Keratinocyte (primary cell): ENCODE data around the gene CYP19A1. TPM values are rescaled to one million over a fixed set of nuclear protein-coding genes. Genes with fewer than 3 reads are reported as not detected.

Source experiments
- DNase-seq: peaks from one replicate; pipeline ENCODE4 v3.0.0-alpha.2; 2011; ENCODE audit warnings: low read depth, missing footprints, low spot score
- FAIRE-seq: peaks from 2 replicates; lab custom pipeline; 2011; peaks lifted over from hg19 to GRCh38; lab: Jason Lieb, UNC
- H2AFZ ChIP-seq: 2 replicates; pipeline ENCODE4 v1.6.0; 2012; ENCODE audit warnings: low read length, control low read depth, inconsistent platforms; ENCODE audit not compliant: control insufficient read depth
- H3K27ac ChIP-seq: 2 replicates; pipeline ENCODE4 v1.5.1; 2011; ENCODE audit warnings: low read length; ENCODE audit not compliant: control insufficient read depth, insufficient read depth
- H3K27me3 ChIP-seq: 3 replicates; pipeline ENCODE4 v1.6.0; 2011; ENCODE audit warnings: low read length; ENCODE audit not compliant: control insufficient read depth, insufficient read depth; ENCODE audit errors: extremely low read depth
- H3K36me3 ChIP-seq, 2 experiments: 2 replicates in 1 of 2; 3 replicates in 1 of 2; pipeline ENCODE4 v1.5.1; 2011; ENCODE audit warnings: low read length in 2 of 2, mild to moderate bottlenecking in 1 of 2; ENCODE audit not compliant: control insufficient read depth in 2 of 2, insufficient read depth in 2 of 2; ENCODE audit errors: extremely low read depth in 1 of 2
- H3K4me1 ChIP-seq: 3 replicates; pipeline ENCODE4 v1.5.1; 2011; ENCODE audit warnings: low read length; ENCODE audit not compliant: control insufficient read depth, insufficient read depth; ENCODE audit errors: extremely low read depth
- H3K4me2 ChIP-seq: 3 replicates; pipeline ENCODE4 v1.6.0; 2011; ENCODE audit warnings: low read depth, low read length; ENCODE audit not compliant: control insufficient read depth, insufficient read depth; ENCODE audit errors: extremely low read depth
- H3K4me3 ChIP-seq, 3 experiments: fragments of 200-600 bp in 1 of 3; sonication (generic) in 1 of 3; 2 replicates in 2 of 3; 3 replicates in 1 of 3; pipeline ENCODE4 v1.5.1; 2011 to 2016; ENCODE audit warnings: low read length in 3 of 3, mild to moderate bottlenecking in 3 of 3, control low read depth in 2 of 3, inconsistent platforms in 1 of 3, low read depth in 1 of 3, mixed read lengths in 1 of 3, mixed run types in 1 of 3, moderate library complexity in 1 of 3; ENCODE audit not compliant: control insufficient read depth in 2 of 3, insufficient read depth in 2 of 3; ENCODE audit errors: extremely low read depth in 1 of 3
- H3K79me2 ChIP-seq: 2 replicates; pipeline ENCODE4 v1.6.0; 2012; ENCODE audit warnings: low read length; ENCODE audit not compliant: control insufficient read depth, insufficient read depth
- H3K9ac ChIP-seq: 3 replicates; pipeline ENCODE4 v1.6.0; 2011; ENCODE audit warnings: low read length; ENCODE audit not compliant: control insufficient read depth, insufficient read depth; ENCODE audit errors: extremely low read depth
- H3K9me1 ChIP-seq: 3 replicates; pipeline ENCODE4 v1.6.0; 2011; ENCODE audit warnings: low read length; ENCODE audit not compliant: control insufficient read depth, insufficient read depth; ENCODE audit errors: extremely low read depth
- H3K9me3 ChIP-seq: 2 replicates; pipeline ENCODE4 v1.5.1; 2012; ENCODE audit warnings: low read depth, low read length; ENCODE audit not compliant: control insufficient read depth
- H4K20me1 ChIP-seq: 3 replicates; pipeline ENCODE4 v1.6.0; 2011; ENCODE audit warnings: low read length; ENCODE audit not compliant: control insufficient read depth, insufficient read depth; ENCODE audit errors: extremely low read depth
- CTCF ChIP-seq, 3 experiments: IDR thresholded peaks in 1 of 3; conservative IDR thresholded peaks in 1 of 3; optimal IDR thresholded peaks in 1 of 3; 2 replicates in 2 of 3; 3 replicates in 1 of 3; pipeline versions ENCODE3 to v1.5.1; 2011; ENCODE audit warnings: low read length in 3 of 3, mild to moderate bottlenecking in 3 of 3, moderate library complexity in 2 of 3, control low read depth in 1 of 3, inconsistent platforms in 1 of 3; ENCODE audit not compliant: insufficient read depth in 2 of 3; ENCODE audit errors: extremely low read depth in 1 of 3
- EZH2 ChIP-seq: IDR thresholded peaks from one replicate; pipeline ENCODE4 v1.6.1; 2012; ENCODE audit warnings: inconsistent platforms, mild to moderate bottlenecking, low read length, moderate library complexity
- dilution Hi-C: fragments of 300-500 bp; cut with MboI; formaldehyde crosslinking; loops from one replicate; pipeline ENCODE4 v1.7.0; 2020; ENCODE audit warnings: low sequenced_read_pairs; ENCODE audit not compliant: extremely low pct_ligation_motif_present
- polyA plus RNA-seq, 5 experiments: library from polyadenylated mRNA; depleted of rRNA in 3 of 5; stranded (reverse) in 3 of 5; stranded (forward) in 1 of 5; unstranded in 1 of 5; fragments of >200 nt; gene quantifications; 1 replicate in 1 of 5; 2 replicates in 3 of 5; 3 replicates in 1 of 5; pipeline versions ENCODE4 v1.2.1 to v1.2.3, GENCODE V29; 2011 to 2012; ENCODE audit warnings: missing spikeins in 2 of 5, low read depth in 1 of 5, low replicate concordance in 1 of 5

CYP19A1 gene
- polyA plus RNA-seq, 1 donor (not counting 4 experiments of a cell fraction or from before 2014, with no cell fraction given), result not detected

GRCh38 chr15:51172193-51172592, 166.2 kb downstream of the CYP19A1 start:
- Histone ChIP-seq H3K4me2 (no peak overlapping the region), H3K9ac (no peak overlapping the region)

GRCh38 chr15:51171634-51171932, 166.8 kb downstream of the CYP19A1 start:
- no peaks in the 10 kb centered on the region for H3K9me1 ChIP-seq
- no peaks in the 10 kb centered on the region for H3K4me1 ChIP-seq
- H3K27me3 ChIP-seq, result no peaks in the 10 kb centered on the region
- no peak overlapping the region for H3K4me3 ChIP-seq
- H3K36me3 ChIP-seq, result no peaks in the 10 kb centered on the region
- H2AFZ ChIP-seq, result no peak overlapping the region
- H3K9me3 ChIP-seq, result no peaks in the 10 kb centered on the region
- no peak overlapping the region for H3K27ac ChIP-seq
- no peak for FAIRE-seq
- H3K4me2 ChIP-seq, result no peak overlapping the region
- TF ChIP-seq EZH2 (no peak), CTCF (optimal IDR thresholded peaks at IDR 0.05 in 1 of 3, IDR thresholded peaks at IDR 0.05 in 1 of 3, conservative IDR thresholded peaks at IDR 0.05 in 1 of 3; ENCODE audit: extremely low read depth in 1 of 3, insufficient read depth in 2 of 3, low read length in 3 of 3) (no peak)
- no peak for DNase-seq
- dilution Hi-C loops, result no loop called here
- no peaks in the 10 kb centered on the region for H3K79me2 ChIP-seq
- no peak overlapping the region for H3K9ac ChIP-seq
- H4K20me1 ChIP-seq, result no peaks in the 10 kb centered on the region

More at GRCh38 chr15:51172193-51172592, 166.2 kb downstream of the CYP19A1 start:
- FAIRE-seq (no peak), DNase-seq (no peak)
- Histone ChIP-seq H4K20me1 (no peaks in the 10 kb centered on the region), H3K9me1 (no peaks in the 10 kb centered on the region), H3K9me3 (no peaks in the 10 kb centered on the region), H3K4me1 (no peaks in the 10 kb centered on the region), H3K36me3 (no peaks in the 10 kb centered on the region), H3K4me3 (no peak overlapping the region), H3K27ac (no peak overlapping the region), H2AFZ (no peak overlapping the region), H3K27me3 (no peaks in the 10 kb centered on the region), H3K79me2 (no peaks in the 10 kb centered on the region)
- dilution Hi-C loops, result no loop called here
- TF ChIP-seq CTCF (optimal IDR thresholded peaks at IDR 0.05 in 1 of 3, IDR thresholded peaks at IDR 0.05 in 1 of 3, conservative IDR thresholded peaks at IDR 0.05 in 1 of 3; ENCODE audit: extremely low read depth in 1 of 3, insufficient read depth in 2 of 3, low read length in 3 of 3) (no peak), EZH2 (no peak)
